Right atrium auricular region (tissue), 2 donors: ENCODE measurements around the gene HORMAD2. TPM values are rescaled to one million over a fixed set of nuclear protein-coding genes. Genes with fewer than 3 reads are reported as not detected.

ENCODE experiments used
- DNase-seq: peaks from one replicate; pipeline ENCODE4 v3.0.0-alpha.2; 2019; ENCODE audit warnings: low spot score
- H3K27ac ChIP-seq, 2 donors: fragments of 200-600 bp; sonication (generic); 1 replicate in 1 of 2; 2 replicates in 1 of 2; pipeline ENCODE4 v1.5.1; 2016 to 2019
- H3K27me3 ChIP-seq, 2 donors: fragments of 200-600 bp; sonication (generic); one replicate each; pipeline versions ENCODE4 v1.5.1 to v1.6.0; 2017 to 2019
- H3K36me3 ChIP-seq: fragments of 200-600 bp; sonication (generic); one replicate; pipeline ENCODE4 v1.5.1; 2016
- H3K4me1 ChIP-seq, 2 donors: fragments of 200-600 bp; sonication (generic); one replicate each; pipeline versions ENCODE4 v1.5.1 to v1.6.0; 2017 to 2019
- H3K4me3 ChIP-seq, 2 donors: fragments of 200-600 bp; sonication (generic); 1 replicate in 1 of 2; 2 replicates in 1 of 2; pipeline ENCODE4 v1.5.1; 2017 to 2019; ENCODE audit warnings: mild to moderate bottlenecking in 1 of 2, moderate library complexity in 1 of 2
- H3K9me3 ChIP-seq, 2 donors: fragments of 200-600 bp; sonication (generic); one replicate each; pipeline ENCODE4 v1.5.1; 2019
- CTCF ChIP-seq, 2 donors: fragments of 200-600 bp; sonication (generic); IDR thresholded peaks; one replicate each; pipeline ENCODE4 v1.5.1; 2019; ENCODE audit warnings: antibody characterized with exemption in 2 of 2
- total RNA-seq, 2 donors: library from RNA; depleted of rRNA; stranded (reverse); fragments of >200 nt; gene quantifications; one replicate each; pipeline ENCODE4 v1.1.0, GENCODE V29; 2016

Gene HORMAD2
- total RNA-seq: not detected

GRCh38 chr22:30079952-30080533 is at the start of gene HORMAD2:
TSS of gene HORMAD2 (plus strand) at chr22:30080464. CDS start at chr22:30093953, 13,489 bp downstream.
- Histone ChIP-seq H3K27me3 (peaks cover 3 to 5% of the 10 kb centered on the region in 2 donors), H3K4me1 (no peaks in the 10 kb centered on the region), H3K27ac (no peak within 1 kb of the TSS), H3K9me3 (peaks cover 0 to 6% of the 10 kb centered on the region in 2 donors), H3K36me3 (no peaks in the 10 kb centered on the region), H3K4me3 (peak within 1 kb of the TSS in 1 of 2 donors; percentile 17)
- no peak for TF ChIP-seq CTCF (IDR thresholded peaks at IDR 0.05)
- DNase-seq: no peak

- Histone ChIP-seq H3K27me3 (no peaks in the 10 kb centered on the region), H3K4me1 (peaks cover 0 to 17% of the 10 kb centered on the region in 2 donors), H3K27ac (no peak overlapping the region), H3K36me3 (peaks cover 16% of the 10 kb centered on the region), H3K4me3 (no peak overlapping the region), H3K9me3 (no peaks in the 10 kb centered on the region)
- no peak for DNase-seq
- TF ChIP-seq CTCF (IDR thresholded peaks at IDR 0.05): no peak
These were observed 48.9 kb upstream of the HORMAD2 start for GRCh38 chr22:30031328-30031727.

GRCh38 chr22:30031764-30032455 is 48.4 kb upstream of the HORMAD2 start:
- H3K27me3 ChIP-seq: no peaks in the 10 kb centered on the region
- no peak overlapping the region for H3K27ac ChIP-seq
- peaks cover 11% of the 10 kb centered on the region for H3K36me3 ChIP-seq
- peaks cover 0 to 17% of the 10 kb centered on the region in 2 donors for H3K4me1 ChIP-seq
- no peak for TF ChIP-seq CTCF (IDR thresholded peaks at IDR 0.05)
- no peak overlapping the region for H3K4me3 ChIP-seq
- no peaks in the 10 kb centered on the region for H3K9me3 ChIP-seq
- DNase-seq: no peak

GRCh38 chr22:30033137-30033536 is 47.1 kb upstream of the HORMAD2 start:
- Histone ChIP-seq H3K9me3 (no peaks in the 10 kb centered on the region), H3K4me1 (peaks cover 0 to 6% of the 10 kb centered on the region in 2 donors), H3K27ac (no peak overlapping the region), H3K4me3 (no peak overlapping the region), H3K27me3 (no peaks in the 10 kb centered on the region), H3K36me3 (peaks cover 4% of the 10 kb centered on the region)
- no peak for TF ChIP-seq CTCF (IDR thresholded peaks at IDR 0.05)
- no peak for DNase-seq

- Histone ChIP-seq H3K36me3 (no peaks in the 10 kb centered on the region), H3K27ac (no peak overlapping the region), H3K4me1 (no peaks in the 10 kb centered on the region), H3K4me3 (no peak overlapping the region), H3K27me3 (no peaks in the 10 kb centered on the region), H3K9me3 (no peaks in the 10 kb centered on the region)
- no peak for TF ChIP-seq CTCF (IDR thresholded peaks at IDR 0.05)
- DNase-seq: no peak
These were observed 46.4 kb upstream of the HORMAD2 start for GRCh38 chr22:30033901-30034300.
